ENCODE measurements around the gene MGAM2.

Gene MGAM2

GRCh38 chr7:142133731-142134148, 22.2 kb downstream of the MGAM2 start:
- in situ Hi-C loops (cut with MboI; ENCODE audit: low pct_unique_long_range_greater_than_20kb, low sequenced_read_pairs, unreplicated experiment), result no loop called here
- DNase-seq (ENCODE audit: low spot score), result no peak
- TF ChIP-seq CTCF (IDR thresholded peaks at IDR 0.05; ENCODE audit: extremely low read depth, insufficient read depth, missing control alignments), result no peak

GRCh38 chr7:142134909-142135308, 23.4 kb downstream of the MGAM2 start:
- no peak for DNase-seq (ENCODE audit: low spot score)
- in situ Hi-C loops (cut with MboI; ENCODE audit: low pct_unique_long_range_greater_than_20kb, low sequenced_read_pairs, unreplicated experiment), result no loop called here
- TF ChIP-seq CTCF (IDR thresholded peaks at IDR 0.05; ENCODE audit: extremely low read depth, insufficient read depth, missing control alignments), result no peak

- no peak for DNase-seq (ENCODE audit: low spot score)
- no peak for TF ChIP-seq CTCF (IDR thresholded peaks at IDR 0.05; ENCODE audit: extremely low read depth, insufficient read depth, missing control alignments)
- in situ Hi-C loops (cut with MboI; ENCODE audit: low pct_unique_long_range_greater_than_20kb, low sequenced_read_pairs, unreplicated experiment), result no loop called here
Observed at GRCh38 chr7:142138996-142139395, 27.5 kb downstream of the MGAM2 start.

- in situ Hi-C loops (cut with MboI; ENCODE audit: low pct_unique_long_range_greater_than_20kb, low sequenced_read_pairs, unreplicated experiment), result no loop called here
- no peak for DNase-seq (ENCODE audit: low spot score)
- TF ChIP-seq CTCF (IDR thresholded peaks at IDR 0.05; ENCODE audit: extremely low read depth, insufficient read depth, missing control alignments), result no peak
Observed at GRCh38 chr7:142139597-142140400, 28.3 kb downstream of the MGAM2 start.

- in situ Hi-C loops (cut with MboI; ENCODE audit: low pct_unique_long_range_greater_than_20kb, low sequenced_read_pairs, unreplicated experiment), result no loop called here
- DNase-seq (ENCODE audit: low spot score), result no peak
- TF ChIP-seq CTCF (IDR thresholded peaks at IDR 0.05; ENCODE audit: extremely low read depth, insufficient read depth, missing control alignments), result no peak
Observed at GRCh38 chr7:142140401-142140959, 29.0 kb downstream of the MGAM2 start.

- no peak for DNase-seq (ENCODE audit: low spot score)
- no peak for TF ChIP-seq CTCF (IDR thresholded peaks at IDR 0.05; ENCODE audit: extremely low read depth, insufficient read depth, missing control alignments)
- in situ Hi-C loops (cut with MboI; ENCODE audit: low pct_unique_long_range_greater_than_20kb, low sequenced_read_pairs, unreplicated experiment), result no loop called here
Observed at GRCh38 chr7:142142702-142143101, 31.2 kb downstream of the MGAM2 start.
